GM12878 (cell line): ENCODE data around the gene SRM. TPM values are rescaled to one million over a fixed set of nuclear protein-coding genes. Genes with fewer than 3 reads are reported as not detected.

ENCODE experiments used
- BACH1 ChIP-seq: fragments of 450-650 bp; IDR thresholded peaks from 2 replicates; pipeline ENCODE4 v1.6.1; 2017; ENCODE audit warnings: mild to moderate bottlenecking, borderline replicate concordance
- EP300 ChIP-seq, 2 experiments: fragments of 150-350 bp in 1 of 2; IDR thresholded peaks; 2 replicates each; pipeline ENCODE4 v1.6.1; 2011 to 2012; ENCODE audit warnings: low read depth in 2 of 2, low read length in 2 of 2, borderline replicate concordance in 1 of 2, improper control_type of control experiment in 1 of 2, inconsistent platforms in 1 of 2; ENCODE audit not compliant: control insufficient read depth in 1 of 2
- ESRRA ChIP-seq: IDR thresholded peaks from 2 replicates; pipeline ENCODE4 v1.6.1; 2012; ENCODE audit warnings: mild to moderate bottlenecking, low read length, improper control_type of control experiment
- HDGF ChIP-seq: fragments of 450-650 bp; IDR thresholded peaks from 2 replicates; pipeline ENCODE4 v1.6.1; 2016; ENCODE audit warnings: antibody characterized with exemption
- KDM1A ChIP-seq: fragments of 200-600 bp; sonication (generic); IDR thresholded peaks from 2 replicates; pipeline ENCODE4 v1.6.1; 2016; ENCODE audit warnings: borderline replicate concordance
- NR2C1 ChIP-seq: fragments of 450-650 bp; IDR thresholded peaks from 2 replicates; pipeline ENCODE4 v1.6.1; 2017; ENCODE audit warnings: antibody characterized with exemption, mild to moderate bottlenecking, moderate library complexity
- NRF1 ChIP-seq: conservative IDR thresholded peaks from 2 replicates; pipeline ENCODE4 v1.6.1; 2011; ENCODE audit warnings: mild to moderate bottlenecking, low read depth, low read length, improper control_type of control experiment
- PAX5 ChIP-seq: IDR thresholded peaks from 2 replicates; pipeline ENCODE4 v1.6.1; 2011; ENCODE audit warnings: low read depth, low read length, borderline replicate concordance
- POLR2AphosphoS2 ChIP-seq: IDR thresholded peaks from 2 replicates; pipeline ENCODE4 v1.6.1; 2011; ENCODE audit warnings: low read depth, mild to moderate bottlenecking, low read length, improper control_type of control experiment, moderate library complexity
- POLR2AphosphoS5 ChIP-seq: IDR thresholded peaks from 2 replicates; pipeline ENCODE4 v1.6.1; 2011; ENCODE audit warnings: mild to moderate bottlenecking, low read length, inconsistent platforms
- TARDBP ChIP-seq: IDR thresholded peaks from 2 replicates; pipeline ENCODE4 v1.6.1; 2016; ENCODE audit warnings: borderline replicate concordance
- YY1 ChIP-seq: IDR thresholded peaks from 2 replicates; pipeline ENCODE4 v1.6.1; 2011; ENCODE audit warnings: low read depth, mild to moderate bottlenecking, low read length
- polyA plus RNA-seq, 11 experiments: library from polyadenylated mRNA; depleted of rRNA in 4 of 11; unstranded in 6 of 11; stranded (reverse) in 5 of 11; fragments of >200 nt; fragmentation: Nextera tagmentation in 4 of 11; fragmentation: Illumina TruSeq in 1 of 11; extraction: Ambion mirVana in 4 of 11; extraction: Trizol in 1 of 11; gene quantifications; 1 replicate in 1 of 11; 2 replicates in 10 of 11; pipeline versions ENCODE4 v1.2.1 to v1.2.3, GENCODE V29; 2011 to 2016; ENCODE audit warnings: inconsistent platforms in 2 of 11, missing spikeins in 2 of 11, low read depth in 1 of 11
- total RNA-seq, 4 experiments: library from RNA; depleted of rRNA in 3 of 4; stranded (reverse); fragments of >200 nt in 3 of 4; fragmentation: Illumina TruSeq in 1 of 4; extraction: Trizol in 1 of 4; gene quantifications; 2 replicates each; pipeline versions ENCODE4 v1.2.1 to v1.2.3, GENCODE V29; 2013 to 2021
- TF ChIP-seq, protein P1 (sequence below): fragments of 450-650 bp; IDR thresholded peaks from 2 replicates; pipeline ENCODE4 v1.6.1; 2016; ENCODE audit warnings: mild to moderate bottlenecking, moderate library complexity, borderline replicate concordance
- TF ChIP-seq, protein P2 (sequence below): fragments of 450-650 bp; IDR thresholded peaks from 2 replicates; pipeline ENCODE4 v1.6.1; 2018; ENCODE audit warnings: mild to moderate bottlenecking, low read depth, moderate library complexity; ENCODE audit not compliant: partially characterized antibody
- TF ChIP-seq, protein P3 (sequence below): IDR thresholded peaks from 2 replicates; pipeline ENCODE4 v1.6.1; 2011; ENCODE audit warnings: borderline replicate concordance, low read depth, mild to moderate bottlenecking, moderate library complexity, mixed read lengths, low read length; ENCODE audit not compliant: insufficient read depth; ENCODE audit errors: extremely low read length
- TF ChIP-seq, protein P4 (sequence below): fragments of 450-650 bp; IDR thresholded peaks from 2 replicates; pipeline ENCODE4 v1.6.1; 2017; ENCODE audit warnings: low read depth, mild to moderate bottlenecking, moderate library complexity
- TF ChIP-seq, protein P5 (sequence below): fragments of 450-650 bp; conservative IDR thresholded peaks from 2 replicates; pipeline ENCODE4 v1.6.1; 2017; ENCODE audit warnings: mild to moderate bottlenecking, moderate library complexity

The SRM gene
- total and polyA plus RNA-seq, 10 of the 15 experiments (the other 5 are each of a cell fraction or from before 2014, with no cell fraction given): 16.7 to 255 (median 81.2) TPM

DNA sequence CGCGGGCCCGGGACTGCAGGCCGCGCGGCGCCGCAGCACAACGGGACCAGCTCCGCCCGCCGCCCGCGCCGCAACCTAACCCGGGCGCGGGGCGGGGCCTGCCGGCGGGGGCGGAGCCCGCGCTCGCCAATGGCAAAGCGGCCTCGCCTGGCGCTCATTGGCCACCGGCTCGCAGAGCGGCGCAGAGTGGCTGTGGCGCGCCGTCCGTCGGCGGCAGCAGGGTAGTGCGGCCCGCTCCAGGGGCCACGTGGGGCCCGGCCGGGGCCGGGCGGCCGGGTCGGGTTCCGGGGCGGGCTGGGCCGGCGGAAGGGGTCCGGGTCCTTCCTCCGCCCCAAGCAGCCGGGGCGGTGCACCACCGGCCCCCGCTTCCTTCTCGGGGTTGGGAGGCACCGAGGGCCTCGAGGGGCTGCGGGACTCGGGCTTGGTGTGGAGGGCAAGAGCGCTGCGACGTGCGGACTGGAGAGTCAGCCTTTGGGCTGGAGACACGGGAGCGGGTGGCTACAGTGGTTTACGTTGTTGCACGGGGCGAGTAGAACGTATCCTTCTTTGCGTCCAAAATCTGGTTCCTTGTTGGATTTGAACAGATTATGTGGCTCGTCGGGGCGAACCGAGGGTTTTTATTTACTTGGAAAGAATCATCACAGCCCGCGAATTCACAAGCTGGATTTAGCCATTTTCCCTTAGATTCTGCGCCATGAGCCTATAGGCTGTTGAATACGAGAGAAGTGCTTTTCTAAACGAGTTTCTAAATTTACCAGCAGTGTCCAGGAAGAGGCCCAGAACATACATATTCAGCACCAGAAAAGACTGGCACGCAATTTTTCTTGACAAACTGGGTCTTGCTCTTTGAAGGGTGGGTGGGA lies at the start of gene SRM (continued):
- TF ChIP-seq, protein P1, sequence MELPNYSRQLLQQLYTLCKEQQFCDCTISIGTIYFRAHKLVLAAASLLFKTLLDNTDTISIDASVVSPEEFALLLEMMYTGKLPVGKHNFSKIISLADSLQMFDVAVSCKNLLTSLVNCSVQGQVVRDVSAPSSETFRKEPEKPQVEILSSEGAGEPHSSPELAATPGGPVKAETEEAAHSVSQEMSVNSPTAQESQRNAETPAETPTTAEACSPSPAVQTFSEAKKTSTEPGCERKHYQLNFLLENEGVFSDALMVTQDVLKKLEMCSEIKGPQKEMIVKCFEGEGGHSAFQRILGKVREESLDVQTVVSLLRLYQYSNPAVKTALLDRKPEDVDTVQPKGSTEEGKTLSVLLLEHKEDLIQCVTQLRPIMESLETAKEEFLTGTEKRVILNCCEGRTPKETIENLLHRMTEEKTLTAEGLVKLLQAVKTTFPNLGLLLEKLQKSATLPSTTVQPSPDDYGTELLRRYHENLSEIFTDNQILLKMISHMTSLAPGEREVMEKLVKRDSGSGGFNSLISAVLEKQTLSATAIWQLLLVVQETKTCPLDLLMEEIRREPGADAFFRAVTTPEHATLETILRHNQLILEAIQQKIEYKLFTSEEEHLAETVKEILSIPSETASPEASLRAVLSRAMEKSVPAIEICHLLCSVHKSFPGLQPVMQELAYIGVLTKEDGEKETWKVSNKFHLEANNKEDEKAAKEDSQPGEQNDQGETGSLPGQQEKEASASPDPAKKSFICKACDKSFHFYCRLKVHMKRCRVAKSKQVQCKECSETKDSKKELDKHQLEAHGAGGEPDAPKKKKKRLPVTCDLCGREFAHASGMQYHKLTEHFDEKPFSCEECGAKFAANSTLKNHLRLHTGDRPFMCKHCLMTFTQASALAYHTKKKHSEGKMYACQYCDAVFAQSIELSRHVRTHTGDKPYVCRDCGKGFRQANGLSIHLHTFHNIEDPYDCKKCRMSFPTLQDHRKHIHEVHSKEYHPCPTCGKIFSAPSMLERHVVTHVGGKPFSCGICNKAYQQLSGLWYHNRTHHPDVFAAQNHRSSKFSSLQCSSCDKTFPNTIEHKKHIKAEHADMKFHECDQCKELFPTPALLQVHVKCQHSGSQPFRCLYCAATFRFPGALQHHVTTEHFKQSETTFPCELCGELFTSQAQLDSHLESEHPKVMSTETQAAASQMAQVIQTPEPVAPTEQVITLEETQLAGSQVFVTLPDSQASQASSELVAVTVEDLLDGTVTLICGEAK: peak; percentile 67; the same call in 1 of the 2 replicates
- TF ChIP-seq TARDBP (no peak), HDGF (no peak), POLR2AphosphoS2 (no peak), KDM1A (no peak), PAX5 (no peak), YY1 (peak; percentile 23), POLR2AphosphoS5 (peak; percentile 56), NR2C1 (peak; percentile 66), ESRRA (no peak), NRF1 (no peak), BACH1 (peak; percentile 59; the same call in 1 of the 2 replicates), EP300 (IDR thresholded peaks at IDR 0.05; ENCODE audit: borderline replicate concordance in 1 of 2, control insufficient read depth in 1 of 2, low read depth in 2 of 2, low read length in 2 of 2) (no peak)
- TF ChIP-seq, protein P2, sequence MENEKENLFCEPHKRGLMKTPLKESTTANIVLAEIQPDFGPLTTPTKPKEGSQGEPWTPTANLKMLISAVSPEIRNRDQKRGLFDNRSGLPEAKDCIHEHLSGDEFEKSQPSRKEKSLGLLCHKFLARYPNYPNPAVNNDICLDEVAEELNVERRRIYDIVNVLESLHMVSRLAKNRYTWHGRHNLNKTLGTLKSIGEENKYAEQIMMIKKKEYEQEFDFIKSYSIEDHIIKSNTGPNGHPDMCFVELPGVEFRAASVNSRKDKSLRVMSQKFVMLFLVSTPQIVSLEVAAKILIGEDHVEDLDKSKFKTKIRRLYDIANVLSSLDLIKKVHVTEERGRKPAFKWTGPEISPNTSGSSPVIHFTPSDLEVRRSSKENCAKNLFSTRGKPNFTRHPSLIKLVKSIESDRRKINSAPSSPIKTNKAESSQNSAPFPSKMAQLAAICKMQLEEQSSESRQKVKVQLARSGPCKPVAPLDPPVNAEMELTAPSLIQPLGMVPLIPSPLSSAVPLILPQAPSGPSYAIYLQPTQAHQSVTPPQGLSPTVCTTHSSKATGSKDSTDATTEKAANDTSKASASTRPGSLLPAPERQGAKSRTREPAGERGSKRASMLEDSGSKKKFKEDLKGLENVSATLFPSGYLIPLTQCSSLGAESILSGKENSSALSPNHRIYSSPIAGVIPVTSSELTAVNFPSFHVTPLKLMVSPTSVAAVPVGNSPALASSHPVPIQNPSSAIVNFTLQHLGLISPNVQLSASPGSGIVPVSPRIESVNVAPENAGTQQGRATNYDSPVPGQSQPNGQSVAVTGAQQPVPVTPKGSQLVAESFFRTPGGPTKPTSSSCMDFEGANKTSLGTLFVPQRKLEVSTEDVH: no peak
- TF ChIP-seq, protein P3, sequence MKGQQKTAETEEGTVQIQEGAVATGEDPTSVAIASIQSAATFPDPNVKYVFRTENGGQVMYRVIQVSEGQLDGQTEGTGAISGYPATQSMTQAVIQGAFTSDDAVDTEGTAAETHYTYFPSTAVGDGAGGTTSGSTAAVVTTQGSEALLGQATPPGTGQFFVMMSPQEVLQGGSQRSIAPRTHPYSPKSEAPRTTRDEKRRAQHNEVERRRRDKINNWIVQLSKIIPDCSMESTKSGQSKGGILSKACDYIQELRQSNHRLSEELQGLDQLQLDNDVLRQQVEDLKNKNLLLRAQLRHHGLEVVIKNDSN: peak; percentile 85
- TF ChIP-seq, protein P4, sequence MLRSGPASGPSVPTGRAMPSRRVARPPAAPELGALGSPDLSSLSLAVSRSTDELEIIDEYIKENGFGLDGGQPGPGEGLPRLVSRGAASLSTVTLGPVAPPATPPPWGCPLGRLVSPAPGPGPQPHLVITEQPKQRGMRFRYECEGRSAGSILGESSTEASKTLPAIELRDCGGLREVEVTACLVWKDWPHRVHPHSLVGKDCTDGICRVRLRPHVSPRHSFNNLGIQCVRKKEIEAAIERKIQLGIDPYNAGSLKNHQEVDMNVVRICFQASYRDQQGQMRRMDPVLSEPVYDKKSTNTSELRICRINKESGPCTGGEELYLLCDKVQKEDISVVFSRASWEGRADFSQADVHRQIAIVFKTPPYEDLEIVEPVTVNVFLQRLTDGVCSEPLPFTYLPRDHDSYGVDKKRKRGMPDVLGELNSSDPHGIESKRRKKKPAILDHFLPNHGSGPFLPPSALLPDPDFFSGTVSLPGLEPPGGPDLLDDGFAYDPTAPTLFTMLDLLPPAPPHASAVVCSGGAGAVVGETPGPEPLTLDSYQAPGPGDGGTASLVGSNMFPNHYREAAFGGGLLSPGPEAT: no peak
- TF ChIP-seq, protein P5, sequence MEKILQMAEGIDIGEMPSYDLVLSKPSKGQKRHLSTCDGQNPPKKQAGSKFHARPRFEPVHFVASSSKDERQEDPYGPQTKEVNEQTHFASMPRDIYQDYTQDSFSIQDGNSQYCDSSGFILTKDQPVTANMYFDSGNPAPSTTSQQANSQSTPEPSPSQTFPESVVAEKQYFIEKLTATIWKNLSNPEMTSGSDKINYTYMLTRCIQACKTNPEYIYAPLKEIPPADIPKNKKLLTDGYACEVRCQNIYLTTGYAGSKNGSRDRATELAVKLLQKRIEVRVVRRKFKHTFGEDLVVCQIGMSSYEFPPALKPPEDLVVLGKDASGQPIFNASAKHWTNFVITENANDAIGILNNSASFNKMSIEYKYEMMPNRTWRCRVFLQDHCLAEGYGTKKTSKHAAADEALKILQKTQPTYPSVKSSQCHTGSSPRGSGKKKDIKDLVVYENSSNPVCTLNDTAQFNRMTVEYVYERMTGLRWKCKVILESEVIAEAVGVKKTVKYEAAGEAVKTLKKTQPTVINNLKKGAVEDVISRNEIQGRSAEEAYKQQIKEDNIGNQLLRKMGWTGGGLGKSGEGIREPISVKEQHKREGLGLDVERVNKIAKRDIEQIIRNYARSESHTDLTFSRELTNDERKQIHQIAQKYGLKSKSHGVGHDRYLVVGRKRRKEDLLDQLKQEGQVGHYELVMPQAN: peak; percentile 98
